NCI-H1436 treated with DMSO at 0.1 percent for 48 hours (cell line): Measurements from ENCODE around the gene KLRK1.
"Not testable (repeated sequence)": the region's sequence is repeated elsewhere in the genome, so short reads cannot be mapped to it uniquely, and the experiment has no call there.

Experiments
- DNase-seq: peaks from one replicate; lab custom pipeline; 2025; lab: John Stamatoyannopoulos, UW

Gene KLRK1

GRCh38 chr12:10389904-10390303, at the start of gene KLRK1:
KLRK1 (minus strand) TSS chr12:10390041; CDS start chr12:10388810, 1,231 bp downstream.
- DNase-seq, result no peak

- not testable (repeated sequence) for DNase-seq
Measured at GRCh38 chr12:10437601-10438000, 47.8 kb upstream of the KLRK1 start.

- not testable (repeated sequence) for DNase-seq
Measured at GRCh38 chr12:10435816-10436215, 46.0 kb upstream of the KLRK1 start, which contains the start of gene KLRC2. KLRC2 (minus strand) TSS chr12:10436010; CDS start chr12:10435986, 24 bp downstream.

GRCh38 chr12:10430623-10431022, 40.8 kb upstream of the KLRK1 start:
- DNase-seq, result not testable (repeated sequence)

- not testable (repeated sequence) for DNase-seq
Measured at GRCh38 chr12:10425938-10426337, 36.1 kb upstream of the KLRK1 start.

GRCh38 chr12:10424260-10424899, 34.5 kb upstream of the KLRK1 start:
- DNase-seq, result not testable (repeated sequence)

- DNase-seq, result not testable (repeated sequence)
Measured at GRCh38 chr12:10422159-10422558, 32.3 kb upstream of the KLRK1 start.

GRCh38 chr12:10420334-10420733, 30.5 kb upstream of the KLRK1 start, which contains the start of gene KLRC3:
KLRC3 (minus strand) TSS chr12:10420595; CDS start chr12:10420550, 45 bp downstream.
- not testable (repeated sequence) for DNase-seq

GRCh38 chr12:10409392-10409791, 19.6 kb upstream of the KLRK1 start, which contains the start of gene KLRC4:
KLRC4 (minus strand) TSS chr12:10409757; CDS start chr12:10409575, 182 bp downstream.
- no peak for DNase-seq

- no peak for DNase-seq
Measured at GRCh38 chr12:10408842-10409241, 19.0 kb upstream of the KLRK1 start.

GRCh38 chr12:10406725-10407124, 16.9 kb upstream of the KLRK1 start:
- DNase-seq, result no peak

- no peak for DNase-seq
Measured at GRCh38 chr12:10405294-10405693, 15.5 kb upstream of the KLRK1 start.

- DNase-seq, result no peak
Measured at GRCh38 chr12:10404798-10405197, 15.0 kb upstream of the KLRK1 start.

GRCh38 chr12:10400829-10401228, 11.0 kb upstream of the KLRK1 start:
- no peak for DNase-seq

- no peak for DNase-seq
Measured at GRCh38 chr12:10398168-10398567, 8.3 kb upstream of the KLRK1 start.

- DNase-seq, result no peak
Measured at GRCh38 chr12:10397296-10397695, 7.5 kb upstream of the KLRK1 start.

GRCh38 chr12:10396176-10396575, 6.3 kb upstream of the KLRK1 start:
- DNase-seq, result not testable (repeated sequence)

- DNase-seq, result no peak
Measured at GRCh38 chr12:10395390-10395998, 5.7 kb upstream of the KLRK1 start.

- DNase-seq, result not testable (repeated sequence)
Measured at GRCh38 chr12:10394531-10395152, 4.8 kb upstream of the KLRK1 start.

- DNase-seq, result no peak
Measured at GRCh38 chr12:10393291-10393690, 3.5 kb upstream of the KLRK1 start.

GRCh38 chr12:10392394-10392930, 2.6 kb upstream of the KLRK1 start:
- no peak for DNase-seq

- DNase-seq, result not testable (repeated sequence)
Measured at GRCh38 chr12:10390991-10391390, 1.1 kb upstream of the KLRK1 start.
